GM21528 (cell line): ENCODE measurements around the gene COL13A1.

Experiments used
- ATAC-seq: cut with Tn5 transposase; IDR thresholded peaks from one replicate; pipeline ENCODE4 v1.9.1; 2021; ENCODE audit warnings: mild to moderate bottlenecking, moderate library complexity; ENCODE audit not compliant: unreplicated experiment, low FRiP score

Gene COL13A1

GRCh38 chr10:69863580-69863979 lies 61.9 kb downstream of the COL13A1 start:
- ATAC-seq: no peak

GRCh38 chr10:69864321-69864720 lies 62.6 kb downstream of the COL13A1 start:
- no peak for ATAC-seq

DNA sequence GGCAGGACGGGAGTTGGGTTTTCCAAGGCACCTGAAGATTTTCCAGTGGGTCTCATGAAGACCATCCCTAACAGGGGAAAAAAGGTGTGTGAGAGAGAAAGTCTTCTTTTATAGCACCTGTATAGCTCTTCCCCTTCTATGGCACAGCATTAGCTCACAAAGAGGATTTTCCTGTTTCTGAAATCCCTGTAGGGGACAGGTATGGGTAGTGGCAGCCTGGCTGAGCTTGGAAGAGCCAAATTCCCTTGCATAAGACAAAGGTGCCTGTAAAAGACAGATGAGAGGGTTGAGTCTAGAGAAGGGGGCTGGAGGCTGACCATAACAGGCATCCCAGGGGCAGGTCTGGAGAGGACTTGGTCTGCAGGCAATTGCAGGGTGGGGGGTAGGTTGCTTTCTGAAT lies 63.7 kb downstream of the COL13A1 start:
- no peak for ATAC-seq

DNA sequence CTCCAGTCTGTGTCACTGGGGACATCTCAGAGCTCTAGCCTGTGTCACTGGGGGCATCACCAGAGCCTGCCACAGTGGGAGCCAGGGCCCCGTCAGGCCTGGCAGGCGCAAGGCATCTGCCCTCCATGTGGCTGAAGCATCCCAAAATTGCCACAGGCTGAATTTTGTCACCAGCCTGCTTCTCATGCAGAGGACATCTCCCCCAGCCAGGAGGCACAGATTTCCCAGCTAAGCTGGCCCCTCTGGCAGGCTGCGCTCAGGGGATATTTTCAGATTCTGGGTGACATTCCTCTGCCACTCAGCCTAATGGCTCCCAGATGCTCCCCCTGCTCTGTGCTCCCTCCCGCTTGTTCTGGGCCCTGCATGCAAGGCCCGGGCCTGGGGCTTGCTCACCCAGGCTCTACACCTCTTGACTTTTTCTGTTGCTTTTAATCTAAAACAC lies 64.6 kb downstream of the COL13A1 start:
- ATAC-seq: no peak

DNA sequence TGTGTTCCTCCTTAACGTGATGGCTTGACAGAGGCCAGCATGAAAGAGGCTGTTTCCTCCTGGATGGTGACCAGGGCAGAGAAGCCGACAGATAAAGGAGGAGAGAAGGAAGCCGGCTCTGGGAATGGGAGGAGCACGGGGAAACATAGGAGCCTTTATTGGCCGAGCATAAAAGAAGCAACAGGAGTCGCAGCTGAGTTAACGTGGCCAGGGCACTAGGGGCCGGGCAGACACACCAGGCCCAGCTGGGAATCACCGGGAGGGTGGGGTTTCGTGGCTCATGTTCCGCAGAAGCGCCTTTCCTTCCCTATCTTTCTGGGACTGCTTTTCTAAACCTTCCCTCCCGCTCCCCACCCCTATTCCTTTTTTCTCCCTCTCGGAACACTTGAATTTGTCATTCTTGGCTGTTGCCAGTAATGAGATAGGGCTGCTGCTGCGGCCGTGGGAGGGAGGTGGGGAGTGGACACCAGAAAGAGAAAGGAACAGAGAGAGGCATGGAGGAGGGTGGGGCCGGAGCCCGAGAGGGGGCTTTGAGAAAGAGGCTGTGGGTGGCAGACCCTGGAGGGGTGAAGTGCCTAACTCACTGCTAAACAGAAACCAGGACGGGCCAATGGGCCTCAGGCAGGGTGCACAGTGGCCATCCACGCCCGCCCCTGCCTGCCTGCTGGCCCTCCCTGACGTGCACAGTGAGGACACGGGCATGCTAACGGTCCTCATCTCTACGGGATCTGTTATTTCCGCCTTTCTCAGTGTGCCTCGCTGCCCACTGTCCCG lies 65.2 kb downstream of the COL13A1 start:
- no peak for ATAC-seq

DNA sequence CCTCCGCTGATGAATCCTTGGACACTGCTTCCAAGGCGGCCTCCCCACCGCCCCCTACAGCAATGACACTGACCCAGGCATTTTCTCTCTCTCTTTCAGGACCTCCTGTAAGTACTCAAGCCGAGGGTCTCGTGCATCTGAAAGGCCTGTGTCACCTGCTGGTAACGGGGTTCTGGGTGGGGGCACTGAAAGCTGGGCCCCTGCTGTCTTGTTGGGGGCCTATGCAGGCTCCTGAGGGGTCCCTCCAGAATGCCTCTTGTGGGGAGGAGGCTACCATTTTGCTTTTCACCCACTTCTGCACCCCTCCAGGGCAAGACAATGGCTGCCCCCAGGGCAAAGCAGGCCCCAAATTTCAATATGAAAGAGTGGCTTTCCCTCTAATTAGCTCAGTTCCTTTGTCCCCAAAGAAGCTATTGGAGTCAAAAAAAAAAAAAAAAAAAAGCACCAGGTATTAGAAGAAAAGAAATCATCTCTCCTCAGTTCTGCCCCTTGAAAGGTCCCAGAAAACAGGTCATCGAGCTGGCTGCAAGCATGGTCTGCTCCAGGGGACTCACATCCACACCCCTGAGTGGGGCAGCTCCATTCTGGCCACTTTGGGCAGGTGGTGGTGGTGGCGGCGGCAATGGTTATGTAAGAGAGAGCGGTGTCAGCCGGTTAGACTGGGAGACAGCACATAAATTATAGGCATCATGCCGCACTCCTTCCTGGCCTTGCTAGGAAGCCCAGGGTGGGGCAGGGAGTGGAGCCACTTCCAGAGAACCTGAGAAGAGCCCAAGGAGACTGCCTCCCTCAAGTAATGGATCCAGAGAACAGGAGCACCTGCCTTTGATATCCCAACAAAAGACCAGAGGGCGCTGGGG lies 66.2 kb downstream of the COL13A1 start:
- no peak for ATAC-seq

DNA sequence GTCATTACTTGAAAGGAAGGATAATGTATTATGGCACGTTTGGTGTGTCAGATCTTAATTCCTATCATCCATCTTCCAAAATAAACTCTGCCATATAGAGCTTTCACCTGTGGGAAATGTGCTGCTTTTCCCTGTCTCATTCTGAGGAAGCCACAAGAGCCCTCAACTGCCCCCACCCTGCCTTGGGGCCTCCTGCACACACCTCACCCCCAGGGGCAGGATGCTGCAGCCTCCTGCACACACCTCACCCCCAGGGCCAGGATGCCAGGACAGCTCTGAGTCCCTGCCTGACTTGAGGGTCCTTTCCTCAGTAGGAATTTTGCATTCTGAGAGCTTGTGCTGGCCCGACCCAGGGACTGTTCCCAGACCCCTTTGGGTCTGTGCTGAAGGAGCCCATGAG lies 67.1 kb downstream of the COL13A1 start:
- no peak for ATAC-seq

GRCh38 chr10:69869291-69869961 lies 67.7 kb downstream of the COL13A1 start:
- ATAC-seq: no peak

- ATAC-seq: no peak
These were observed 68.9 kb downstream of the COL13A1 start for GRCh38 chr10:69870591-69870990.

- no peak for ATAC-seq
These were observed 69.4 kb downstream of the COL13A1 start for GRCh38 chr10:69871074-69871473.

DNA sequence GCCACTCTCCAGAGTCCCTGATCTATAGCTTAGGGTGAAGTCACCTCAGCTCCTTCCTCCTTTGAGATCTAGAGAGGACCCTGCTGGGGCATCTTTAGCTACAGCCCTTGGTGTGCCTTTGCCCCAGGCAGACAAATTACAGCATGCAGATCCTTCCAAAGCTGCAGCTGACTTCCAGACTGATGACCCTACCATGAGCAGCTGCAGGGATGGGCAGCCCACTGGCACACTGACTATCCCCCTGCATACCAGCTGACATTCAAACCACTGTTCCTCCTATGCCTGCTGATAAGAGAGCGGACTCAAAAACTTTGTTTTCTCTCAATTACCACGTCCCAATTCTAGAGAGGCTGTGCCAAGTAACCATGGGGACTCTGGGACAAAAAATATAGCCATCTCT lies 70.6 kb downstream of the COL13A1 start:
- no peak for ATAC-seq

- ATAC-seq: no peak
These were observed 71.5 kb downstream of the COL13A1 start for GRCh38 chr10:69873135-69873639.

GRCh38 chr10:69874449-69874848 lies 72.7 kb downstream of the COL13A1 start:
- no peak for ATAC-seq

- no peak for ATAC-seq
These were observed 74.2 kb downstream of the COL13A1 start for GRCh38 chr10:69875856-69876255.

DNA sequence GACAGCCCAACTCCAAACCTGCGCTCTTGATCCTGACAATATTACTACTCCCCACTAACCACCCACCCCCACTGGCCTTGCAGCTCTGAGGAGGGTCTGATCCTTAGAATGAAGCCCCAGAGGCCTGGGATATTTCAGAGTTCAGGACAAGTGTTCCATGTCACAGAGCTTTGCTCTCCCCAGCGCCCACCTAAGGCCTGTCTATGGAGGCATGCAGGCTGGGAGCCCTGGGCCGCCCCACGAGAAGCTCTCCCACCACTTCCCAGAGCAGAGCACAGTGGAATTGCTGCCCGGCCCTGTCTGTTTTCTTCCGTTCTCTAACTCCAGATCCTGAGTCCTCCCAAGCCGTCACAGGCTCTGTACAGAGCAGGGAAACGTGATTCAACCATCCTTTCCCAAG lies 74.6 kb downstream of the COL13A1 start:
- ATAC-seq: no peak

GRCh38 chr10:69876931-69877330 lies 75.2 kb downstream of the COL13A1 start:
- no peak for ATAC-seq

GRCh38 chr10:69878038-69878437 lies 76.3 kb downstream of the COL13A1 start:
- no peak for ATAC-seq

DNA sequence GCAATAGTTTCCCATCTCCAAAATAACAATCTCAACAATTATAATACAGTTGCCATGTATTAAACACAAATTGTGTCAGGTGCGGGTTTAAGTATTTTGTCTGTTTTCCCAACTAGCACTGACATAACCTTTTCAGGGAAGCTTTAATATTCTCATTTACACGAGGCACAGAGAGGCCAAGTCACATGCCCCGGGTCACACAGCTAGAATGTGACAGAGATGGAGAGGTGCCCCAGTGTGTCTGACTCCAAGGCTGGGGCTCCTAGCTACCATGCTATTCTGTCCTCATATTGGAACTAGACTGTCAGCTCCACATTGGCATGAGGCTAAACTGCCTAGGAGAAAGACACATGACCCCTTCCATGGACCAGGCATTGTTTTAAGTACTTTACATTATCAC lies 77.2 kb downstream of the COL13A1 start:
- no peak for ATAC-seq

DNA sequence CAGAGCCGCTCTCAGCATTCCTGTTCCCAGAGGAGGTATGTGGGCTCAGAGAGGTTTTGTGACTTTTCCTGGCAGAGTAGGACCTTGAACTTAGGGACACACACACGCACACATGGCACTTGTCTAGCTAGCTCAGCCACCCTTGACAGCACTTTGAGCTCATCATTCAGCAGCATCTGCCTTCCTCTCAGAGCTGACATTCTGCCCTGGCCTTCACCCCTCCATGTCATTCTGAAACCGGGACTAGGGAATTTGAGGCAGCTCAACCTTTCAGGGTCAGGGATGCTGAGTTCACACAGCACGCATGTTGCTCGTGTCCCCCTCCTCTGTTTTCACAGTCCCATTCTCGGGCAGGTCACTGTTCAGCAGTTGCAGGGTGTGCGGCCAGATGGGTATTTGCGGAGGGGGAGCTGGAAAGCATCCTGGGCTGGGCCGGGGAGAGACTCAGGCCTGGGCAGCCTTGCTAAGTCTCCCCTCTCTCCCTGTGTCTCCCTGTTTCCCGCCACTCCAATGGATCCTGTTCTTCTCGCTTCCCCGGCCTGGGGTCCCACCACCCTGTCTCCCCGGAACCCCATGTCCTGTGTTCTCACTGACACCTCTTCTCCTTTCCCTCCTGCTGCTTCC lies 78.0 kb downstream of the COL13A1 start:
- ATAC-seq: no peak

GRCh38 chr10:69880301-69881081 lies 78.8 kb downstream of the COL13A1 start:
- ATAC-seq: no peak
